T-cell (primary cell): Measurements from ENCODE around the gene CDH4. TPM values are rescaled to one million over a fixed set of nuclear protein-coding genes. Genes with fewer than 3 reads are reported as not detected.

Experiments
- ATAC-seq, 4 experiments: fragments of 200-7000 bp in 3 of 4; fragments of 150-1000 bp in 1 of 4; cut with Tn5 transposase; replicated peaks in 1 of 4; 1 replicate in 3 of 4; 2 replicates in 1 of 4; pipeline ENCODE4 v1.10.0; 2021; ENCODE audit warnings: moderate library complexity in 3 of 4, mild to moderate bottlenecking in 2 of 4, moderate number of reproducible peaks in 1 of 4
- CTCF ChIA-PET, 2 donors: fragments of 300-600 bp; sonication (Branson Sonifier 250); formaldehyde crosslinking; loops; one replicate each; lab custom pipeline; 2022; ENCODE audit warnings: antibody characterized with exemption in 2 of 2; lab: Charles Lee
- POLR2A ChIA-PET, 2 donors: fragments of 300-600 bp; sonication (Branson Sonifier 250); formaldehyde crosslinking; loops; one replicate each; lab custom pipeline; 2022; ENCODE audit warnings: antibody characterized with exemption in 2 of 2; lab: Charles Lee
- DNase-seq, 35 experiments: peaks; one replicate each; pipeline versions ENCODE4 v3.0.0 to v3.0.0-alpha.2; 2013 to 2023
- H3K27ac ChIP-seq: one replicate; pipeline ENCODE4 v1.5.1; 2013; ENCODE audit warnings: low read length
- H3K27me3 ChIP-seq, 2 experiments: replicated peaks in 1 of 2; 1 replicate in 1 of 2; 2 replicates in 1 of 2; pipeline versions ENCODE4 v1.6.1 to v1.7.0; 2013; ENCODE audit warnings: low read length in 1 of 2, mixed read lengths in 1 of 2; ENCODE audit not compliant: control insufficient read depth in 2 of 2, insufficient read depth in 2 of 2; ENCODE audit errors: extremely low read depth in 1 of 2
- H3K36me3 ChIP-seq, 2 donors: 1 replicate in 1 of 2; 2 replicates in 1 of 2; pipeline versions ENCODE4 v1.6.1 to v1.7.0; 2013; ENCODE audit warnings: low read length in 1 of 2; ENCODE audit not compliant: control insufficient read depth in 2 of 2, insufficient read depth in 1 of 2; ENCODE audit errors: extremely low read depth in 1 of 2
- H3K4me1 ChIP-seq, 2 experiments: 1 replicate in 1 of 2; 2 replicates in 1 of 2; pipeline versions ENCODE4 v1.6.1 to v1.7.0; 2013; ENCODE audit warnings: low read length in 2 of 2, mixed read lengths in 1 of 2; ENCODE audit not compliant: insufficient read depth in 2 of 2, control insufficient read depth in 1 of 2; ENCODE audit errors: extremely low read depth in 1 of 2
- H3K4me3 ChIP-seq, 2 donors: 1 replicate in 1 of 2; 2 replicates in 1 of 2; pipeline versions ENCODE4 v1.5.1 to v1.7.0; 2013; ENCODE audit warnings: mild to moderate bottlenecking in 2 of 2, low read length in 1 of 2, moderate library complexity in 1 of 2; ENCODE audit not compliant: control insufficient read depth in 1 of 2; ENCODE audit errors: extremely low read depth in 1 of 2
- H3K9me3 ChIP-seq: 2 replicates; pipeline ENCODE4 v1.7.0; 2013
- H3K27ac Mint-ChIP-seq, 2 donors: one replicate each; pipeline ENCODE4 v1.8.0; 2020 to 2021; ENCODE audit warnings: mild to moderate bottlenecking in 2 of 2, mixed read lengths in 2 of 2
- H3K27me3 Mint-ChIP-seq, 2 donors: one replicate each; pipeline ENCODE4 v1.8.0; 2021 to 2022; ENCODE audit warnings: mixed read lengths in 2 of 2
- H3K36me3 Mint-ChIP-seq: one replicate; pipeline ENCODE4 v1.8.0; 2021; ENCODE audit warnings: mixed read lengths
- H3K4me1 Mint-ChIP-seq, 3 donors: one replicate each; pipeline ENCODE4 v1.8.0; 2020 to 2022; ENCODE audit warnings: mixed read lengths in 3 of 3, mild to moderate bottlenecking in 1 of 3
- H3K4me3 Mint-ChIP-seq, 3 donors: one replicate each; pipeline ENCODE4 v1.8.0; 2020 to 2022; ENCODE audit warnings: mild to moderate bottlenecking in 3 of 3, mixed read lengths in 3 of 3, moderate library complexity in 3 of 3
- H3K9me3 Mint-ChIP-seq, 3 donors: one replicate each; pipeline ENCODE4 v1.8.0; 2020 to 2022; ENCODE audit warnings: mixed read lengths in 3 of 3
- WGBS: methylation state at CpG from one replicate; pipeline ENCODE4 v1.1.5; 2013; ENCODE audit warnings: missing lambda C conversion rate; ENCODE audit not compliant: insufficient coverage; 5-methylcytosine and 5-hydroxymethylcytosine counted together
- total RNA-seq, 35 experiments: library from RNA in 6 of 35; stranded (reverse) in 6 of 35; fragments of 120-200 nt in 1 of 35; gene quantifications; one replicate each; pipeline versions ENCODE4 v1.2.1 to v1.2.4 and lab custom pipeline; 2013 to 2026

CDH4 gene
- total RNA-seq, 5 donors from 2014 or later (not counting 1 experiment from before 2014, with no cell fraction given), result 0.06 to 0.64 (median 0.14) TPM

DNA sequence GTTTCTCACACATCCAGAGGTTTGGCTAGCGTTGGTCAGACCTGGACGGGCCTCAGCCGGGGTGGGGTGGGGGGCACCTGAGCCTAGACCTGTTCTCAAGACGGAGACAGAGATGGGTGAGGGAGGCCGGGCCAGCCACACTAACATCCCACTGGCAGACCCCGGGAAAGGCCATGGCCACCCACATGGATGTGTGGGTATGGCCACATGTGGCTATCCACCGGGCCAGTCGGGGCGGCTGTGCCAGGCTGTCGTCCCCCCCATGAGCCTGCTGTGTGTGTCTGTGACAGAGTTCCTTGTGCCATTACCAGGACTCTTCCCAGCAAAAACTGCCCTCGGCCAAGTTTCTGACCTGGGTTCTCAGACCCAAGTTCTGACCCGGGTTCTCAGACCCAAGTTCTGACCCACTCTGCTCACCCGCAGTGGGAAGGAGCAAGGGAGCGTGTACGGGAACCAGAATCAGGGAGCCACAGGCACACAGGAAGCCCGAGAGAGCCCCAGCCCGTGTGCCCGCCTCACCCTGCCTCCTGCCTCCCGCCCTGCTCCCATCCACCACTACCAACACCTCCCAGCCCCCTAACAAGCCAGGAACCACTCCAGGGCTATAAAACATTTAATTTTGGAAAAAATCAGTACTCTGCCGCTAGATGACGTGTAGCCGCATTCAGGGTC lies 558.1 kb downstream of the CDH4 start:
- Histone ChIP-seq H3K9me3 (no peaks in the 10 kb centered on the region), H3K4me3 (no peak overlapping the region), H3K4me1 (no peaks in the 10 kb centered on the region), H3K36me3 (no peaks in the 10 kb centered on the region), H3K27ac (no peak overlapping the region), H3K27me3 (peaks cover 0 to 14% of the 10 kb centered on the region in 2 experiments)
- H3K4me3 Mint-ChIP-seq, result no peak overlapping the region
- 85% methylated on average over 15 of the region's 22 CpGs for WGBS
- H3K27ac Mint-ChIP-seq, result no peak overlapping the region
- H3K27me3 Mint-ChIP-seq, result no peaks in the 10 kb centered on the region
- no peaks in the 10 kb centered on the region for H3K9me3 Mint-ChIP-seq
- ATAC-seq, result no peak
- H3K36me3 Mint-ChIP-seq, result no peaks in the 10 kb centered on the region
- ChIA-PET POLR2A (no interaction called here), CTCF (no interaction called here)
- DNase-seq, result no peak
- no peaks in the 10 kb centered on the region for H3K4me1 Mint-ChIP-seq

DNA sequence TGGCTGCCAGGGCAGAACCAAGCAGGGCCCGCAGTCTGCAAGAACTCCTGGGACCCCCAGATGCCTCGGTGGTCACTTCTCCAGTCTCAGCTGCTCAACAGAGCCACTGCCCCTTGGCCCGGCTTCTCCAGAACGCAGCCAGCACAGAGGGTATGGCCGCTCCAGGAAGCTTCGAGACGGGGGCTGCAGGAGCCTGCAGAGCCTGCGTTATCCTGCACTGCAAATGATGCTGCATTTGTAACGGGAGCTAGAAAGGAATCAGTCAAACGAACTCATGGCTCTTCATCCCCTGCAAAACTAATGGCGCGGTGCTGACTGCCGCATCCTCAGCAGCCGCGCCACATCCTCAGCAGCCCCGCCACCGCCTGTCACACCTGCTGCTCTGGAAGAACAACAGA lies 558.7 kb downstream of the CDH4 start:
- H3K36me3 Mint-ChIP-seq, result no peaks in the 10 kb centered on the region
- Histone ChIP-seq H3K27me3 (peaks cover 0 to 12% of the 10 kb centered on the region in 2 experiments), H3K4me3 (no peak overlapping the region), H3K9me3 (no peaks in the 10 kb centered on the region), H3K4me1 (no peaks in the 10 kb centered on the region), H3K36me3 (no peaks in the 10 kb centered on the region), H3K27ac (no peak overlapping the region)
- DNase-seq (no peak), ATAC-seq (no peak)
- H3K9me3 Mint-ChIP-seq, result no peaks in the 10 kb centered on the region
- CTCF ChIA-PET, result no interaction called here
- no peaks in the 10 kb centered on the region for H3K4me1 Mint-ChIP-seq
- H3K27me3 Mint-ChIP-seq, result no peaks in the 10 kb centered on the region
- 81% methylated on average over 12 of the region's 17 CpGs for WGBS
- no peak overlapping the region for H3K4me3 Mint-ChIP-seq
- H3K27ac Mint-ChIP-seq, result no peak overlapping the region
- POLR2A ChIA-PET, result no interaction called here

DNA sequence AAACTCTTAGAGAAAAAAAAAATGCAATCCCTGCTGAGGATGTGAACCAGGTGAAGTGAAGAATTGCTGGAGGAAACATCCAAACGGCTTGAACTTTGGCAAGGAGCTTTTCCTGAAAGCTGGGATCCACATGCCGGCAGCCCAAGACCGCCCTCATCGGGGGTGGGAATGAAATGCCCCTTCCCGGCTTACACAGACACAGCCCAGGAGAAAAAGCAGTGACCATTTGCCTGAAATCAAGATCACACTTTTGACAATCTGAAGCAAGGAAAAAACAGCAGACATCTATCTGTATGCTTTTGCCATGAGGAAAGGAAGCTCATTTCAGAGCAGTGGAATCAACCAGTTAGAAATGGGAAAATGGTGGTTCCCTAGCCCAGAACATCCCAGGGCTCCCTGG lies 559.1 kb downstream of the CDH4 start:
- 38% methylated on average over 1 of the region's 5 CpGs for WGBS
- H3K4me1 ChIP-seq, result no peaks in the 10 kb centered on the region
- H3K36me3 ChIP-seq, result no peaks in the 10 kb centered on the region
- H3K9me3 ChIP-seq, result no peaks in the 10 kb centered on the region
- peaks cover 0 to 11% of the 10 kb centered on the region in 2 experiments for H3K27me3 ChIP-seq
- Mint-ChIP-seq H3K4me1 (no peaks in the 10 kb centered on the region), H3K27me3 (no peaks in the 10 kb centered on the region), H3K27ac (no peak overlapping the region), H3K36me3 (no peaks in the 10 kb centered on the region), H3K9me3 (no peaks in the 10 kb centered on the region), H3K4me3 (no peak overlapping the region)
- no peak overlapping the region for H3K27ac ChIP-seq
- no peak overlapping the region for H3K4me3 ChIP-seq
- ChIA-PET POLR2A (interaction anchor here in 1 of 2 donors (0.6 kb wide), 1 partner anchor 1252 kb away, joined by 4 read pairs; no protein-coding TSS in a partner anchor), CTCF (no interaction called here)
- no peak for DNase-seq
- ATAC-seq, result no peak

DNA sequence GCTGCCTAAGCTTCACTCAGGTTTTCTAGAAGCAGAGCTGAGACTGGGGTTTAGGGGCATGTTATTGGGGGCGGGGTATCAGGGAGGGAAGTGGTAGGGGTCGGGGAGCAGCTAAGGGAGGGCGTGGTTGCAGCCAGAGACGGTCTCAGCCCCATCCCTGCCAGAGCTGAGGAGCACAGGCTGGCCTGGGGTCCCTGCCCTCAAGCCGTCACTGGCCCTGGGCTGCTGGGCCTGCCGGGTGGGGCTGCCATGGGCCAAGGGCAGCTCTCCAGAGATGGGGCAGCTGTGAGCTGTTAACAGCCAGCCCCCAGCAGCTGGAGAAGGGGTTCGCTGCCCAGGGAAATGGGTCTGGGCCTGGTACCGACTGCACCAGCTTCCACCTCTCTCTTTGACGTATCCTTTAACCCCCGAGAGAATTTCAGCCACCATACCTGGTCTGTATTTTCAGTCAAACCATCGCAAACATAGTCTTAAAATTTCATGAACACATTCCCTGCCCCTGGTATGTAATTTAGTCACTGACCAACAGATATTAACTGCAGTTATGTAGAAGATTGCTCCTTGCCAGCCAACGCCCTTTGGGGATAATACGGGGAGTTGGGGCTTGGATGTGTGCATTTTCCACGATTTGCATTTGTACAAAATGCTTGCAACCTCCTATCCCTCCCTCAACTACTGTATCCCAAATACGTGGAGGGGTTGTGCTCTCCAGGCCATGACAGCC lies 560.2 kb downstream of the CDH4 start:
- no peaks in the 10 kb centered on the region for H3K9me3 Mint-ChIP-seq
- DNase-seq (no peak), ATAC-seq (no peak)
- 59% methylated on average over 8 of the region's 15 CpGs for WGBS
- ChIA-PET POLR2A (no interaction called here), CTCF (no interaction called here)
- H3K27me3 Mint-ChIP-seq, result no peaks in the 10 kb centered on the region
- Histone ChIP-seq H3K4me3 (no peak overlapping the region), H3K4me1 (no peaks in the 10 kb centered on the region), H3K36me3 (no peaks in the 10 kb centered on the region), H3K27ac (no peak overlapping the region), H3K9me3 (no peaks in the 10 kb centered on the region), H3K27me3 (peaks cover 0 to 11% of the 10 kb centered on the region in 2 experiments)
- no peak overlapping the region for H3K27ac Mint-ChIP-seq
- H3K4me1 Mint-ChIP-seq, result no peaks in the 10 kb centered on the region
- no peak overlapping the region for H3K4me3 Mint-ChIP-seq
- no peaks in the 10 kb centered on the region for H3K36me3 Mint-ChIP-seq

DNA sequence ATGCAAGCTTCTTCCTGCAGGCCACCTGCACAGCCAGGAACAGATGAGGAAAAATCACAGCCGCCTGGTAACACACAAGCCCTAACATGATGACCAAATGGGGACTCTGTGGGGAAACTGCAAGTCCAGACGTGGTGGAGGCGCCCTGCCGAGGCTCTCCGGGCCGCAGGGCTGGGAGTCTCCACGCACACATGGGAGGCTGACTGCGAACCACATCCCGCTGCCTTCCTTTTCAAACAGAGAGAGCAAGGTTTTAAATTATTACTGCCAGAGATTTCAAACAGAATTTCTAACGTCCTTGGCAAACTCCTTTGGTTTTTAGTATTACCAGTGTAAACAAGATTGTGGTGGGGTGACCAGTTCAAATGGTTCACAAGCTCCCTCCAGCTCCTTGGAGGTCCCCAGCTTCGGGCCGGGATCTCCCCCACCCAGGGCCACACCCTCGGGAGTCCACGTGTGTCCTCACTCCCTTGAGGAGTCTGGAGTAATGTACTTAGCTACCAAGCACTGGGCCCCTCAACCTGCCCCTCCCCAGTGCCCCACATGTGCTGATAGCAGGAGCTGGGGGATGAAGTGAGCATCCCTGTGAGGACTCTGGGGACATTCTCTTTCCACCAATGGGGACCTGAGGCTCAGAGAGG lies 560.9 kb downstream of the CDH4 start:
- ChIA-PET CTCF (no interaction called here), POLR2A (no interaction called here)
- 81% methylated on average over 9 of the region's 14 CpGs for WGBS
- Histone ChIP-seq H3K36me3 (no peaks in the 10 kb centered on the region), H3K4me3 (no peak overlapping the region), H3K9me3 (no peaks in the 10 kb centered on the region), H3K27ac (no peak overlapping the region), H3K4me1 (no peaks in the 10 kb centered on the region), H3K27me3 (peaks cover 0 to 7% of the 10 kb centered on the region in 2 experiments)
- Mint-ChIP-seq H3K9me3 (no peaks in the 10 kb centered on the region), H3K27ac (no peak overlapping the region), H3K4me1 (no peaks in the 10 kb centered on the region), H3K4me3 (no peak overlapping the region), H3K36me3 (no peaks in the 10 kb centered on the region), H3K27me3 (no peaks in the 10 kb centered on the region)
- DNase-seq, result no peak
- no peak for ATAC-seq

DNA sequence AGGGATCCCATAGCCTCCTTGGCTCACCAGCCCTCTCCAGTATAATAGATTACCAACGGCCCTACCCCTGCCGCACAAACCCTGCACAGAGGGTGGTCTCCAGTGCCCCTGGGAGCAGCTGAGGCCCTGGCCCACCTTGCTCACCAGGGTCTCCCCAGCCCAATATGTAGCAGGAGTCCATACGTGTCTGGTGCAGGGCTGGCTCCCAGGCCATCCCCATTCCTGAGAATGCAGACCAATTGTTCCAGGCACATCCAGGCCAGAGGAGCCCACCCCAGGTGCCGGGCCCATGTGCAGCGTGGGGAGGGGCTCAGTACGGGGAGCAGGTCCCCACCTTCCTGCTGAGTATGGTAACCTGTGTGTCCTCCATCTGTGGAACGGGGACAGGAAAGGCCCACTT lies 561.7 kb downstream of the CDH4 start:
- no peak overlapping the region for H3K27ac Mint-ChIP-seq
- H3K4me1 Mint-ChIP-seq, result no peaks in the 10 kb centered on the region
- ChIA-PET POLR2A (no interaction called here), CTCF (no interaction called here)
- Histone ChIP-seq H3K27ac (no peak overlapping the region), H3K9me3 (no peaks in the 10 kb centered on the region), H3K27me3 (peaks cover 0 to 7% of the 10 kb centered on the region in 2 experiments), H3K4me3 (no peak overlapping the region), H3K36me3 (no peaks in the 10 kb centered on the region), H3K4me1 (no peaks in the 10 kb centered on the region)
- WGBS, result 79% methylated on average over 7 of the region's 7 CpGs
- DNase-seq, result no peak
- ATAC-seq, result no peak
- no peaks in the 10 kb centered on the region for H3K9me3 Mint-ChIP-seq
- H3K4me3 Mint-ChIP-seq, result no peak overlapping the region
- no peaks in the 10 kb centered on the region for H3K36me3 Mint-ChIP-seq
- no peaks in the 10 kb centered on the region for H3K27me3 Mint-ChIP-seq
